ENCODE results near the gene MLLT6.

DNA sequence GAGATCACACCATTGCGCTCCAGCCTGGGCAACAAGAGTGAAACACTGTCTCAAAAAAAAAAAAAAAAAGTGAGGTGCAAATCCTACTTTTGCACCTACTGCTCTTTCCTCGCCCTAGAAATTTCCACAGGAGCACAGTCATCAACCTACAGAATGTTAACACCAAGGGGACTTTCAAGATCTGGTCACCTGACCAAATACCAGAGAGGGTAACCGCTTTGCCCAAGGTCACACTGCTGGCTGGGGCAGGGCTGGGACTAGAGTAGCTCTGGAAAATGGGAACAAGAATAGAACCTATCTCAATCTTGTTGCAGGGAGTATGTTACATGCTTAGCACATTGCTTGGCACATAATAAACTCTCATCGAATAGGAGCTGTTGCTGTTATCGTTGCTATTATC lies 6.3 kb upstream of the MLLT6 start:
- TF ChIP-seq, protein P1, sequence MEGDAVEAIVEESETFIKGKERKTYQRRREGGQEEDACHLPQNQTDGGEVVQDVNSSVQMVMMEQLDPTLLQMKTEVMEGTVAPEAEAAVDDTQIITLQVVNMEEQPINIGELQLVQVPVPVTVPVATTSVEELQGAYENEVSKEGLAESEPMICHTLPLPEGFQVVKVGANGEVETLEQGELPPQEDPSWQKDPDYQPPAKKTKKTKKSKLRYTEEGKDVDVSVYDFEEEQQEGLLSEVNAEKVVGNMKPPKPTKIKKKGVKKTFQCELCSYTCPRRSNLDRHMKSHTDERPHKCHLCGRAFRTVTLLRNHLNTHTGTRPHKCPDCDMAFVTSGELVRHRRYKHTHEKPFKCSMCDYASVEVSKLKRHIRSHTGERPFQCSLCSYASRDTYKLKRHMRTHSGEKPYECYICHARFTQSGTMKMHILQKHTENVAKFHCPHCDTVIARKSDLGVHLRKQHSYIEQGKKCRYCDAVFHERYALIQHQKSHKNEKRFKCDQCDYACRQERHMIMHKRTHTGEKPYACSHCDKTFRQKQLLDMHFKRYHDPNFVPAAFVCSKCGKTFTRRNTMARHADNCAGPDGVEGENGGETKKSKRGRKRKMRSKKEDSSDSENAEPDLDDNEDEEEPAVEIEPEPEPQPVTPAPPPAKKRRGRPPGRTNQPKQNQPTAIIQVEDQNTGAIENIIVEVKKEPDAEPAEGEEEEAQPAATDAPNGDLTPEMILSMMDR (IDR thresholded peaks at IDR 0.05; ENCODE audit: low read depth, low read length) = no peak
- TF ChIP-seq EZH2phosphoT487 (IDR thresholded peaks at IDR 0.05; ENCODE audit: low read depth) = no peak

Measured in OCI-LY3 (cell line).